CD14-positive monocyte (primary cell): ENCODE data around the gene ARSB. TPM values are rescaled to one million over a fixed set of nuclear protein-coding genes. Genes with fewer than 3 reads are reported as not detected.

ENCODE experiments used
- DNase-seq, 3 donors: peaks; one replicate each; pipeline ENCODE4 v3.0.0-alpha.2; 2011 to 2022
- H2AFZ ChIP-seq: 2 replicates; pipeline ENCODE4 v1.6.0; 2012; ENCODE audit warnings: mild to moderate bottlenecking, low read depth, low read length, inconsistent platforms; ENCODE audit not compliant: insufficient read depth, poor library complexity, severe bottlenecking
- H3K27ac ChIP-seq, 2 donors: 1 replicate in 1 of 2; 2 replicates in 1 of 2; pipeline ENCODE4 v1.5.1; 2012 to 2013; ENCODE audit warnings: low read length in 2 of 2, control low read depth in 1 of 2, inconsistent platforms in 1 of 2, low read depth in 1 of 2, mild to moderate bottlenecking in 1 of 2
- H3K27me3 ChIP-seq, 2 donors: one replicate each; pipeline versions ENCODE4 v1.6.0 to v1.6.1; 2011 to 2013; ENCODE audit warnings: low read length in 2 of 2; ENCODE audit not compliant: control insufficient read depth in 2 of 2, insufficient read depth in 2 of 2
- H3K36me3 ChIP-seq, 2 donors: replicated peaks in 1 of 2; 1 replicate in 1 of 2; 2 replicates in 1 of 2; pipeline versions ENCODE4 v1.5.1 to v1.6.1; 2012 to 2013; ENCODE audit warnings: low read length in 2 of 2, control low read depth in 1 of 2, inconsistent platforms in 1 of 2, mild to moderate bottlenecking in 1 of 2; ENCODE audit not compliant: insufficient read depth in 2 of 2, control insufficient read depth in 1 of 2
- H3K4me1 ChIP-seq, 2 donors: 1 replicate in 1 of 2; 2 replicates in 1 of 2; pipeline versions ENCODE4 v1.5.1 to v1.6.1; 2012 to 2013; ENCODE audit warnings: low read length in 2 of 2, control low read depth in 1 of 2, inconsistent platforms in 1 of 2, mild to moderate bottlenecking in 1 of 2, moderate library complexity in 1 of 2; ENCODE audit not compliant: insufficient read depth in 2 of 2, control insufficient read depth in 1 of 2
- H3K4me2 ChIP-seq: replicated peaks from 2 replicates; pipeline ENCODE3; 2012; ENCODE audit warnings: low read length, moderate library complexity, mild to moderate bottlenecking; ENCODE audit not compliant: poor library complexity, severe bottlenecking; ENCODE audit errors: extremely low read depth
- H3K4me3 ChIP-seq, 3 experiments: fragments of 200-600 bp in 1 of 3; sonication (generic) in 1 of 3; replicated peaks in 1 of 3; 1 replicate in 2 of 3; 2 replicates in 1 of 3; pipeline ENCODE4 v1.5.1; 2011 to 2013; ENCODE audit warnings: low read length in 3 of 3, mild to moderate bottlenecking in 3 of 3, control low read depth in 2 of 3, low read depth in 2 of 3, inconsistent platforms in 1 of 3, moderate library complexity in 1 of 3
- H3K79me2 ChIP-seq: 2 replicates; pipeline ENCODE4 v1.6.0; 2012; ENCODE audit warnings: mild to moderate bottlenecking, control low read depth, inconsistent platforms, low read length, moderate library complexity; ENCODE audit not compliant: insufficient read depth
- H3K9ac ChIP-seq: 2 replicates; pipeline ENCODE4 v1.6.0; 2017; ENCODE audit warnings: low read length, mild to moderate bottlenecking; ENCODE audit not compliant: insufficient read depth, poor library complexity, severe bottlenecking
- H3K9me3 ChIP-seq, 2 donors: replicated peaks in 1 of 2; 1 replicate in 1 of 2; 2 replicates in 1 of 2; pipeline versions ENCODE4 v1.5.1 to v1.6.1; 2012 to 2013; ENCODE audit warnings: low read length in 2 of 2, control low read depth in 1 of 2; ENCODE audit not compliant: control insufficient read depth in 1 of 2, insufficient read depth in 1 of 2
- H4K20me1 ChIP-seq: 2 replicates; pipeline ENCODE4 v1.6.0; 2012; ENCODE audit warnings: mild to moderate bottlenecking, low read length, control low read depth, moderate library complexity; ENCODE audit not compliant: insufficient read depth
- H3K27ac Mint-ChIP-seq, 7 donors: one replicate each; pipeline ENCODE4 v1.8.0; 2020; ENCODE audit warnings: mild to moderate bottlenecking in 7 of 7, mixed read lengths in 7 of 7, moderate library complexity in 6 of 7, inconsistent platforms in 2 of 7
- H3K27me3 Mint-ChIP-seq, 3 donors: one replicate each; pipeline ENCODE4 v1.8.0; 2021 to 2022; ENCODE audit warnings: low read depth in 3 of 3, mild to moderate bottlenecking in 3 of 3, mixed read lengths in 3 of 3, moderate library complexity in 3 of 3, inconsistent platforms in 1 of 3
- H3K36me3 Mint-ChIP-seq, 2 donors: one replicate each; pipeline ENCODE4 v1.8.0; 2020; ENCODE audit warnings: mixed read lengths in 2 of 2, inconsistent platforms in 1 of 2, mild to moderate bottlenecking in 1 of 2
- H3K4me1 Mint-ChIP-seq: one replicate; pipeline ENCODE4 v1.8.0; 2020; ENCODE audit warnings: mild to moderate bottlenecking, mixed read lengths
- H3K4me3 Mint-ChIP-seq, 2 donors: one replicate each; pipeline ENCODE4 v1.8.0; 2020; ENCODE audit warnings: mild to moderate bottlenecking in 2 of 2, mixed read lengths in 2 of 2, moderate library complexity in 1 of 2
- H3K9me3 Mint-ChIP-seq, 7 donors: one replicate each; pipeline ENCODE4 v1.8.0; 2020 to 2022; ENCODE audit warnings: mixed read lengths in 7 of 7, mild to moderate bottlenecking in 6 of 7, moderate library complexity in 6 of 7, inconsistent platforms in 2 of 7
- WGBS: methylation state at CpG from one replicate; pipeline ENCODE4 v1.1.5; 2013; ENCODE audit warnings: missing lambda C conversion rate; ENCODE audit not compliant: insufficient coverage; 5-methylcytosine and 5-hydroxymethylcytosine counted together
- intact Hi-C, 2 donors: fragments of 100-400 bp; cut with micrococcal nuclease; formaldehyde crosslinking; loops; one replicate each; pipeline versions ENCODE4 v1.15.0 to v1.15.1; 2023
- polyA plus RNA-seq, 3 donors: library from polyadenylated mRNA; depleted of rRNA in 1 of 3; unstranded in 2 of 3; stranded (reverse) in 1 of 3; fragments of 300-500 nt in 2 of 3; fragments of >200 nt in 1 of 3; fragmentation: Illumina TruSeq in 2 of 3; gene quantifications; 1 replicate in 2 of 3; 2 replicates in 1 of 3; pipeline ENCODE4 v1.2.3, GENCODE V29; 2012 to 2021
- TF ChIP-seq, protein P1 (sequence below): fragments of 200-600 bp; IDR thresholded peaks from one replicate; pipeline ENCODE4 v1.8.0; 2022; ENCODE audit warnings: antibody characterized with exemption, mild to moderate bottlenecking

Gene ARSB
- polyA plus RNA-seq, 3 donors: 18.0 to 28.7 (median 18.1) TPM

DNA sequence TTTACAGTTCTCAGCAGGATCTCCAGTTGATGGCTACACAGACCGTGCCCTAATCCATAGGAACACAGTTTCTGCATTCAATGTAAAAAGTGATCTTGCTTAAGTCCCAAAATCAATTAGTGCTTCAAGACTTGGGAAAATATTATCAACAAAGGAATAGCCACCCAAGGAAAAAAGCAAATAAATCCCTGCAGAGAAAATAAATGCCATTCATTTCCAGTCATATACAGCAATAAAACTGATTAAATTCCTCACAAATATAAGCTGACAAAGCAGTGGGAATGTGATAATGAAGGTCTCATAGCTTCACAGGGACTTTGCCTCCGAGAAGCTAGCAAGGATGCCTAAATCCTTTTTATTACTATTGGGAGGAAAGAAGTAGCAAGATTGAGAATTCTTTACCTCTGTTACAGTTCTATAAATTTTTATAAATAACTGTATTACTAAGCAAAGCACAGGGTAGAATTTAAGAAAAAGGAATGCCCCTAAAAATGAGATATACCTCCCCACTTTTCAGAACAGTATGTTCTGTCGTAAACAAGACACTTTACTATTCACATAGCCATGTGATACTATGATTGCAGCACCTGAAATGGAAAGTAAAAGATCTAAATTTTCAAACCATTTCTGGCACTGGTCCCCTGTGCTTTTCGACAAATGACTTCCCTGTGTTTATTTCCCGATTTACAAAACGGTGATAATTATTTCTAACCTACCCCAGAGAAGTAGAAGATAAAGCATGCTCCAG is 59.8 kb downstream of the ARSB start:
- WGBS: 83% methylated on average over 1 of the region's 6 CpGs
- H3K27me3 Mint-ChIP-seq: no peaks in the 10 kb centered on the region
- no peak overlapping the region for H3K4me2 ChIP-seq
- no peaks in the 10 kb centered on the region for H3K4me1 ChIP-seq
- DNase-seq: no peak
- H3K4me1 Mint-ChIP-seq: no peaks in the 10 kb centered on the region
- intact Hi-C loops: no loop called here
- no peak overlapping the region for H3K9ac ChIP-seq
- H3K27ac Mint-ChIP-seq: no peak overlapping the region
- H3K9me3 Mint-ChIP-seq: no peaks in the 10 kb centered on the region
- no peaks in the 10 kb centered on the region for H3K79me2 ChIP-seq
- TF ChIP-seq, protein P1, sequence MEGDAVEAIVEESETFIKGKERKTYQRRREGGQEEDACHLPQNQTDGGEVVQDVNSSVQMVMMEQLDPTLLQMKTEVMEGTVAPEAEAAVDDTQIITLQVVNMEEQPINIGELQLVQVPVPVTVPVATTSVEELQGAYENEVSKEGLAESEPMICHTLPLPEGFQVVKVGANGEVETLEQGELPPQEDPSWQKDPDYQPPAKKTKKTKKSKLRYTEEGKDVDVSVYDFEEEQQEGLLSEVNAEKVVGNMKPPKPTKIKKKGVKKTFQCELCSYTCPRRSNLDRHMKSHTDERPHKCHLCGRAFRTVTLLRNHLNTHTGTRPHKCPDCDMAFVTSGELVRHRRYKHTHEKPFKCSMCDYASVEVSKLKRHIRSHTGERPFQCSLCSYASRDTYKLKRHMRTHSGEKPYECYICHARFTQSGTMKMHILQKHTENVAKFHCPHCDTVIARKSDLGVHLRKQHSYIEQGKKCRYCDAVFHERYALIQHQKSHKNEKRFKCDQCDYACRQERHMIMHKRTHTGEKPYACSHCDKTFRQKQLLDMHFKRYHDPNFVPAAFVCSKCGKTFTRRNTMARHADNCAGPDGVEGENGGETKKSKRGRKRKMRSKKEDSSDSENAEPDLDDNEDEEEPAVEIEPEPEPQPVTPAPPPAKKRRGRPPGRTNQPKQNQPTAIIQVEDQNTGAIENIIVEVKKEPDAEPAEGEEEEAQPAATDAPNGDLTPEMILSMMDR: no peak
- no peaks in the 10 kb centered on the region for H3K9me3 ChIP-seq
- H3K27ac ChIP-seq: no peak overlapping the region
- peaks cover 0 to 14% of the 10 kb centered on the region in 2 donors for H3K36me3 ChIP-seq
- H3K4me3 Mint-ChIP-seq: no peak overlapping the region
- H3K36me3 Mint-ChIP-seq: peaks cover 11 to 22% of the 10 kb centered on the region in 2 donors
- no peaks in the 10 kb centered on the region for H4K20me1 ChIP-seq
- no peaks in the 10 kb centered on the region for H3K27me3 ChIP-seq
- H3K4me3 ChIP-seq: no peak overlapping the region
- H2AFZ ChIP-seq: no peak overlapping the region

GRCh38 chr5:78923622-78923970 is 61.5 kb downstream of the ARSB start:
- H3K36me3 Mint-ChIP-seq: peaks cover 16 to 22% of the 10 kb centered on the region in 2 donors
- Histone ChIP-seq H3K27ac (no peak overlapping the region), H3K9ac (no peak overlapping the region), H3K27me3 (no peaks in the 10 kb centered on the region), H3K36me3 (peaks cover 0 to 14% of the 10 kb centered on the region in 2 donors), H3K4me1 (no peaks in the 10 kb centered on the region), H4K20me1 (no peaks in the 10 kb centered on the region), H3K79me2 (no peaks in the 10 kb centered on the region), H2AFZ (no peak overlapping the region), H3K4me2 (no peak overlapping the region), H3K4me3 (no peak overlapping the region), H3K9me3 (no peaks in the 10 kb centered on the region)
- WGBS: no CpG with 5 or more reads among the region's 1 CpG
- no peak for DNase-seq
- intact Hi-C loops: no loop called here
- H3K27ac Mint-ChIP-seq: no peak overlapping the region
- no peaks in the 10 kb centered on the region for H3K9me3 Mint-ChIP-seq
- TF ChIP-seq, protein P1: no peak
- no peaks in the 10 kb centered on the region for H3K4me1 Mint-ChIP-seq
- H3K27me3 Mint-ChIP-seq: peaks cover 0 to 2% (median 0%) of the 10 kb centered on the region in 3 donors
- H3K4me3 Mint-ChIP-seq: no peak overlapping the region
